ENCODE measurements around the gene ZKSCAN4.
A peak's percentile ranks its signal among the peaks of the same experiment; 100 is the strongest.

The ZKSCAN4 gene

GRCh38 chr6:28252009-28252975 lies at the start of gene ZKSCAN4:
TSS of gene ZKSCAN4 (minus strand) at chr6:28252269. CDS start at chr6:28251980, 289 bp downstream.
- DNase-seq, result peak; percentile 94
- in situ Hi-C loops (cut with MboI; ENCODE audit: low pct_unique_long_range_greater_than_20kb, low sequenced_read_pairs), result no loop called here

GRCh38 chr6:28296520-28297060 lies 44.5 kb upstream of the ZKSCAN4 start:
- DNase-seq, result no peak
- in situ Hi-C loops (cut with MboI; ENCODE audit: low pct_unique_long_range_greater_than_20kb, low sequenced_read_pairs), result no loop called here

- DNase-seq, result no peak
- in situ Hi-C loops (cut with MboI; ENCODE audit: low pct_unique_long_range_greater_than_20kb, low sequenced_read_pairs), result no loop called here
Measured at GRCh38 chr6:28295326-28295725, 43.3 kb upstream of the ZKSCAN4 start.

- in situ Hi-C loops (cut with MboI; ENCODE audit: low pct_unique_long_range_greater_than_20kb, low sequenced_read_pairs), result no loop called here
- DNase-seq, result no peak
Measured at GRCh38 chr6:28291573-28291972, 39.5 kb upstream of the ZKSCAN4 start.

GRCh38 chr6:28282926-28283325 lies 30.9 kb upstream of the ZKSCAN4 start:
- DNase-seq, result no peak
- in situ Hi-C loops (cut with MboI; ENCODE audit: low pct_unique_long_range_greater_than_20kb, low sequenced_read_pairs), result no loop called here

GRCh38 chr6:28281288-28282064 lies 29.4 kb upstream of the ZKSCAN4 start, which contains the start of gene PGBD1:
TSS of gene PGBD1 (plus strand) at chr6:28281572. CDS start at chr6:28283814, 2,242 bp downstream.
- in situ Hi-C loops (cut with MboI; ENCODE audit: low pct_unique_long_range_greater_than_20kb, low sequenced_read_pairs), result no loop called here
- DNase-seq, result peak; percentile 85

GRCh38 chr6:28280595-28281287 lies 28.7 kb upstream of the ZKSCAN4 start:
- in situ Hi-C loops (cut with MboI; ENCODE audit: low pct_unique_long_range_greater_than_20kb, low sequenced_read_pairs), result no loop called here
- DNase-seq, result no peak

- no peak for DNase-seq
- in situ Hi-C loops (cut with MboI; ENCODE audit: low pct_unique_long_range_greater_than_20kb, low sequenced_read_pairs), result no loop called here
Measured at GRCh38 chr6:28277746-28278145, 25.7 kb upstream of the ZKSCAN4 start.

- in situ Hi-C loops (cut with MboI; ENCODE audit: low pct_unique_long_range_greater_than_20kb, low sequenced_read_pairs), result no loop called here
Measured at GRCh38 chr6:28274888-28275287, 22.8 kb upstream of the ZKSCAN4 start.

GRCh38 chr6:28269492-28269891 lies 17.4 kb upstream of the ZKSCAN4 start:
- in situ Hi-C loops (cut with MboI; ENCODE audit: low pct_unique_long_range_greater_than_20kb, low sequenced_read_pairs), result no loop called here
- DNase-seq, result no peak

More at GRCh38 chr6:28274888-28275287, 22.8 kb upstream of the ZKSCAN4 start:
- no peak for DNase-seq

- DNase-seq, result no peak
- in situ Hi-C loops (cut with MboI; ENCODE audit: low pct_unique_long_range_greater_than_20kb, low sequenced_read_pairs), result no loop called here
Measured at GRCh38 chr6:28267695-28268059, 15.6 kb upstream of the ZKSCAN4 start.

GRCh38 chr6:28266962-28267694 lies 15.1 kb upstream of the ZKSCAN4 start, which contains the start of gene ZSCAN26:
TSS of gene ZSCAN26 (plus strand) at chr6:28267143. CDS start at chr6:28271920, 4,777 bp downstream.
- in situ Hi-C loops (cut with MboI; ENCODE audit: low pct_unique_long_range_greater_than_20kb, low sequenced_read_pairs), result no loop called here
- peak; percentile 92 for DNase-seq

- DNase-seq, result no peak
- in situ Hi-C loops (cut with MboI; ENCODE audit: low pct_unique_long_range_greater_than_20kb, low sequenced_read_pairs), result no loop called here
Measured at GRCh38 chr6:28266563-28266961, 14.5 kb upstream of the ZKSCAN4 start.

GRCh38 chr6:28264834-28265401 lies 12.8 kb upstream of the ZKSCAN4 start:
- in situ Hi-C loops (cut with MboI; ENCODE audit: low pct_unique_long_range_greater_than_20kb, low sequenced_read_pairs), result no loop called here
- no peak for DNase-seq

- DNase-seq, result no peak
- in situ Hi-C loops (cut with MboI; ENCODE audit: low pct_unique_long_range_greater_than_20kb, low sequenced_read_pairs), result no loop called here
Measured at GRCh38 chr6:28263922-28264321, 11.9 kb upstream of the ZKSCAN4 start.

- in situ Hi-C loops (cut with MboI; ENCODE audit: low pct_unique_long_range_greater_than_20kb, low sequenced_read_pairs), result no loop called here
- no peak for DNase-seq
Measured at GRCh38 chr6:28258877-28259777, 7.1 kb upstream of the ZKSCAN4 start, which contains the start of gene NKAPL. TSS of gene NKAPL (plus strand) at chr6:28259297. CDS start at chr6:28259372, 75 bp downstream.

GRCh38 chr6:28257042-28257441 lies 5.0 kb upstream of the ZKSCAN4 start:
- in situ Hi-C loops (cut with MboI; ENCODE audit: low pct_unique_long_range_greater_than_20kb, low sequenced_read_pairs), result no loop called here

More at GRCh38 chr6:28257042-28257441, 5.0 kb upstream of the ZKSCAN4 start:
- DNase-seq, result no peak

Measured in KBM-7 (cell line).